ENCODE data around the gene CHST11. TPM values are rescaled to one million over a fixed set of nuclear protein-coding genes. Genes with fewer than 3 reads are reported as not detected.

Gene CHST11
- total RNA-seq, 1 donor from 2014 or later, result 6.0 TPM

DNA sequence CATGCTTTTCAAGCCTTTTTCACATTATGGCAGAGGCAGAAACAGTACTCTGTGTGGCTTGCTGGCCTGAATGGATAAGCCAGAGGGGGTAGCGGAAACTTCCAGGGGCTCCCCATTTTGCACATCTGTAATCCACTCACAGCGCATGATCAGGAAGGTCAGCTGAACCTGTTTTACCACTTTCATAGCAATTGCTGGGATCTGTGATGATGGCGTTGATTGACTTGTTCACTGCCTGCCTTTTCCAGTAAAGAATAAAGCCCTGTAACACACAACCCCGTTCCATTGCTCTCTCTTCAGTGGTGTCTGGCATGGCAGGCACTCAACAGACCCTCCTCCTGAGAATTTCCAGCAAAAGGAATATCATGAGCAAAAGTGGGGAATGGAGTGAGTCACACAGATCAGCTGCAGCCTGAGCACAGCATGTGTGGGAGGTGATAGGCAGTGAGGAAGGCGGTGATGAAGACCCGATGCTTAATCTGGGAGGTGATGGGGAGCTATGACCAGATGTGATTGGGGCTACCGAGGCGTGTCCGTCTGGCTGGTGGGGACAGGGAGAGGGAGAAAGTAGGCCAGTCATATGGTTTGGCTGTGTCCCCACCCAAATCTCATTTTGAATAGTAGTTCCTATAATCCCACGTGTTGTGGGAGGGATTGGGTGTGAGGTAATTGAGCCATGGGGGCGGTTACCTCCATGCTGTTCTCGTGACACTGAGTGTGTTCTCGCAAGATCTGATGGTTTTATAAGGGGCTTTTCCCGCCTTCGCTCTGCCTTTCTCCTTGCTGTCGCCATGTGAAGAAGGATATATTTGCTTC lies 44.7 kb upstream of the CHST11 start:
- Histone ChIP-seq H3K9me3 (replicated peaks) (no peaks in the 10 kb centered on the region), H3K27me3 (ENCODE audit: low read depth) (no peaks in the 10 kb centered on the region), H3K4me1 (peaks cover 8% of the 10 kb centered on the region), H3K27ac (replicated peaks) (no peak overlapping the region), H3K36me3 (no peaks in the 10 kb centered on the region), H3K4me3 (no peak overlapping the region)
- intact Hi-C loops (cut with micrococcal nuclease), result no loop called here
- no peak for DNase-seq
- TF ChIP-seq, protein P1, sequence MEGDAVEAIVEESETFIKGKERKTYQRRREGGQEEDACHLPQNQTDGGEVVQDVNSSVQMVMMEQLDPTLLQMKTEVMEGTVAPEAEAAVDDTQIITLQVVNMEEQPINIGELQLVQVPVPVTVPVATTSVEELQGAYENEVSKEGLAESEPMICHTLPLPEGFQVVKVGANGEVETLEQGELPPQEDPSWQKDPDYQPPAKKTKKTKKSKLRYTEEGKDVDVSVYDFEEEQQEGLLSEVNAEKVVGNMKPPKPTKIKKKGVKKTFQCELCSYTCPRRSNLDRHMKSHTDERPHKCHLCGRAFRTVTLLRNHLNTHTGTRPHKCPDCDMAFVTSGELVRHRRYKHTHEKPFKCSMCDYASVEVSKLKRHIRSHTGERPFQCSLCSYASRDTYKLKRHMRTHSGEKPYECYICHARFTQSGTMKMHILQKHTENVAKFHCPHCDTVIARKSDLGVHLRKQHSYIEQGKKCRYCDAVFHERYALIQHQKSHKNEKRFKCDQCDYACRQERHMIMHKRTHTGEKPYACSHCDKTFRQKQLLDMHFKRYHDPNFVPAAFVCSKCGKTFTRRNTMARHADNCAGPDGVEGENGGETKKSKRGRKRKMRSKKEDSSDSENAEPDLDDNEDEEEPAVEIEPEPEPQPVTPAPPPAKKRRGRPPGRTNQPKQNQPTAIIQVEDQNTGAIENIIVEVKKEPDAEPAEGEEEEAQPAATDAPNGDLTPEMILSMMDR (IDR thresholded peaks at IDR 0.05; ENCODE audit: borderline replicate concordance), result no peak

GRCh38 chr12:104412681-104413080 lies 44.1 kb upstream of the CHST11 start:
- peaks cover 8% of the 10 kb centered on the region for H3K4me1 ChIP-seq
- H3K27me3 ChIP-seq (ENCODE audit: low read depth), result no peaks in the 10 kb centered on the region
- H3K9me3 ChIP-seq (replicated peaks), result no peaks in the 10 kb centered on the region
- H3K27ac ChIP-seq (replicated peaks), result no peak overlapping the region
- DNase-seq, result no peak
- intact Hi-C loops (cut with micrococcal nuclease), result no loop called here
- no peak overlapping the region for H3K4me3 ChIP-seq
- no peaks in the 10 kb centered on the region for H3K36me3 ChIP-seq
- TF ChIP-seq, protein P1 (IDR thresholded peaks at IDR 0.05; ENCODE audit: borderline replicate concordance), result no peak

GRCh38 chr12:104413330-104413729 lies 43.4 kb upstream of the CHST11 start:
- H3K4me1 ChIP-seq, result peaks cover 8% of the 10 kb centered on the region
- no peaks in the 10 kb centered on the region for H3K36me3 ChIP-seq
- TF ChIP-seq, protein P1 (IDR thresholded peaks at IDR 0.05; ENCODE audit: borderline replicate concordance), result no peak
- no peak overlapping the region for H3K4me3 ChIP-seq
- intact Hi-C loops (cut with micrococcal nuclease), result no loop called here
- no peaks in the 10 kb centered on the region for H3K27me3 ChIP-seq (ENCODE audit: low read depth)
- no peaks in the 10 kb centered on the region for H3K9me3 ChIP-seq (replicated peaks)
- no peak for DNase-seq
- no peak overlapping the region for H3K27ac ChIP-seq (replicated peaks)

- TF ChIP-seq, protein P1 (IDR thresholded peaks at IDR 0.05; ENCODE audit: borderline replicate concordance), result no peak
- H3K9me3 ChIP-seq (replicated peaks), result no peaks in the 10 kb centered on the region
- no peaks in the 10 kb centered on the region for H3K4me1 ChIP-seq
- no peak for DNase-seq
- no peaks in the 10 kb centered on the region for H3K27me3 ChIP-seq (ENCODE audit: low read depth)
- H3K36me3 ChIP-seq, result no peaks in the 10 kb centered on the region
- intact Hi-C loops (cut with micrococcal nuclease), result no loop called here
- no peak overlapping the region for H3K4me3 ChIP-seq
- no peak overlapping the region for H3K27ac ChIP-seq (replicated peaks)
These were observed 42.0 kb upstream of the CHST11 start for GRCh38 chr12:104414581-104415341.

- no peak for DNase-seq
- Histone ChIP-seq H3K27me3 (ENCODE audit: low read depth) (no peaks in the 10 kb centered on the region), H3K36me3 (no peaks in the 10 kb centered on the region), H3K4me1 (no peaks in the 10 kb centered on the region), H3K9me3 (replicated peaks) (no peaks in the 10 kb centered on the region), H3K27ac (replicated peaks) (no peak overlapping the region), H3K4me3 (no peak overlapping the region)
- intact Hi-C loops (cut with micrococcal nuclease), result no loop called here
- TF ChIP-seq, protein P1 (IDR thresholded peaks at IDR 0.05; ENCODE audit: borderline replicate concordance), result no peak
These were observed 41.3 kb upstream of the CHST11 start for GRCh38 chr12:104415342-104415980.

Measured in left ventricle myocardium inferior (tissue), 1 donor.